Measurements from ENCODE around the gene NFKBIZ.
"Not testable (repeated sequence)": the region's sequence is repeated elsewhere in the genome, so short reads cannot be mapped to it uniquely, and the experiment has no call there.

The NFKBIZ gene

GRCh38 chr3:101868534-101869464 lies 19.5 kb downstream of the NFKBIZ start:
- DNase-seq (ENCODE audit: low read depth in 2 of 2): no peak

GRCh38 chr3:101870138-101870537 lies 20.8 kb downstream of the NFKBIZ start:
- DNase-seq (ENCODE audit: low read depth in 2 of 2): no peak

DNA sequence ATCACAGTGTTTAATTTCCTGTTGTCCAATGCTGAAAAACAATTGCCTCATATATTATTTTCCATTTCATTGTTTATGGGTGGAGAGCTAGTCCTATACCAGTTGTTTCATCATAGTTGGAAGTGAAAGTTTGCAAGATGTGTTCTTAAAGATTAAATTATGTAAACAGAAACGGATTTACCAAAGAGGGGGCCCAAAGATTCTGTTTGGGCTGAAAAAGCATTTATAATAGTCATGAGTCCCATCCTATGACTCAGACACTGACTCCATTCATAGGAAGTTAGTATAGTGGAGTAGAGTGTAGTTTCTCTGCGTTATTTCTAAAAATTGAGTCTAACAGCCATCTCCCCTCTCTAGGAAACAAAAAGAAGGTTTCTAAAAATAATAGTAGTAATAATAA lies 24.3 kb downstream of the NFKBIZ start:
- no peak for DNase-seq (ENCODE audit: low read depth in 2 of 2)

GRCh38 chr3:101876142-101876541 lies 26.8 kb downstream of the NFKBIZ start:
- no peak for DNase-seq (ENCODE audit: low read depth in 2 of 2)

- no peak for DNase-seq (ENCODE audit: low read depth in 2 of 2)
Measured at GRCh38 chr3:101878589-101878988, 29.3 kb downstream of the NFKBIZ start.

DNA sequence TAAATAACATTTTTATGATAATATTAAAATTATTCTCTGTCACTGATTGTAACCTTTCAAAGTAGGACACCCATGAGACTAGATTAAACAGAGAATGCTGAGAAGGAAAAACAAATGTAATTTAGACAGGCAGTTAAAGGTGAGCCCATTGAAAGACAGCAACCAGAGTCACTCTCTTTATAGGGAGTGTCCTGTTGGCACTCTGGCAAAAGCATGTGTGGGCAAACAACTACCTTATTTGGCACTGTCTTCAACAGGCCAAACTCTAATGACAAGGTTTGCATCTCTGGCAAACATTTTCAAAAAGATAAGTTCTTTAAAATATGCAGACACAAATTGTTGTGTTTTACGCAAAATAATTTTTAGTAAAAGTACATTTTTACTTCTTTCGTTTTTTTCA lies 29.8 kb downstream of the NFKBIZ start:
- DNase-seq (ENCODE audit: low read depth in 2 of 2): no peak

GRCh38 chr3:101879623-101880284 lies 30.4 kb downstream of the NFKBIZ start:
- DNase-seq (ENCODE audit: low read depth in 2 of 2): no peak

- no peak for DNase-seq (ENCODE audit: low read depth in 2 of 2)
Measured at GRCh38 chr3:101884776-101885175, 35.5 kb downstream of the NFKBIZ start.

- DNase-seq (ENCODE audit: low read depth in 2 of 2): not testable (repeated sequence)
Measured at GRCh38 chr3:101885584-101885983, 36.3 kb downstream of the NFKBIZ start.

GRCh38 chr3:101886626-101887025 lies 37.3 kb downstream of the NFKBIZ start:
- DNase-seq (ENCODE audit: low read depth in 2 of 2): no peak

DNA sequence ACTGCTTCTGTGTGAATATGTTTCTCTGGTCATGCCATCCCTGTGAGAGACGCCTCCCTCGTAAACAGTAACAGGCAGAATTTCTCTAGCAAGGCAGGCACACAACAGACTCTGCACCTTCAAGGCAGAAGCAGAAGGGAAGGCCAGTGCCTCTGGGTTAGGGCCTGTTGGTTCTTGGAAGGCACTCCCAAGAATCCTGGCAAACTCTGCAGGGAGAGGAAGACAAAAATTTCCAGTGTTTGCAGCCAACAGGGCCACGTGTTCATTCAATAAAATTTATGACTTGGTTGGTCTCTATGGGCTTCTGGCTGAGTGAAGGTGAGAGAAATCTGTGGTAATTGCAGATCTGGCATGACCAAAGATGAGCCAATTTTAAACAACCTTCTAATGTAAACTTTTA lies 39.3 kb downstream of the NFKBIZ start:
- no peak for DNase-seq (ENCODE audit: low read depth in 2 of 2)

DNA sequence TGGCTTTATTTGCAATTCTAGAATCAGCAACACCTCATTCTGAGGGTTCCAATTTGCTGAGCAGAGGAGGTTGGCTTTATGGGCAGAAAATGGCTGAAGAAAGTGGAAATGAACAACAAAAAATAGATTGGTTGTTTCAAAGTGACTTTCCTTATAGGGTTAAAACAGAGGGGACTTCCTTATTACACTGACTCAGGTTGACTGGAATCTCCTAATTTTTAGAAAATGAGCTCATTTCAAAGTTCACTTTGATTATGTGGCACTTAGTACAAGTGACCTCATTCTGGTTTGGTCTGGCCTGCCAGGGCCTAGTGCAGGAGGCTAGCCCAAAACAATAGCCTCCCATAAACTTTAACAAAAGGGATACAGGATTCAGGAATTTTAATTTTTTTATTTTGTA lies 41.4 kb downstream of the NFKBIZ start:
- no peak for DNase-seq (ENCODE audit: low read depth in 2 of 2)

GRCh38 chr3:101892648-101893047 lies 43.3 kb downstream of the NFKBIZ start:
- no peak for DNase-seq (ENCODE audit: low read depth in 2 of 2)

DNA sequence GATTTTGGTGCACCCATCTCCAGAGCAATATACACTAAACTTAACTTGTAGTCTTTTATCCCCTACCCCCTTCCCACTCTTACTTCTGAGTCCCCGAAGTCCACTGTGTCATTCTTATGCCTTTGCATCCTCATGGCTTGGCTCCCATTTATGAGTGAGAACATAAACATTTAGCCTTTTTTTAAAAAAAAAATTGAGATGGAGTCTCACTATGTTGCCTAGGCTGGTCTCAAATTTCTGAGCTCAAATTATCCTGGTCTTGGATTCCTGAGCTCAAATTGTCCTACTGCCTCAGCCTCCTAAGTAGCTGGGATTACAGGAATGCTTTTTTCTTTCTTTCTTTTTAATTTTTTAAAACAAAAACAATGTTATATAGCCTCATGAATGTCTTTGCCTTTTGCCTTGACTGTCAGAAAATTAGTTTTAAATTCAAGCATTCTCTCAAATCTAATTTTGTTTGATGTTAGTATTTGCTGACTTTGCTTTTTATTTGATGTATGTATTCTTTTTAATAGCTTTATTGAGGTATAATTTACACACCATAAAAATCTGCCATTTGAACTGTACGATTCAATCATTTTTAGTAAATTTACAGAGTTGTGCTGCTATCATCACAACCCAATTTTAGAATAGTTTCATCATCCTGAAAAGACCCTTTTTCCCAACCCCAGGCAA lies 46.9 kb downstream of the NFKBIZ start:
- DNase-seq (ENCODE audit: low read depth in 2 of 2): no peak

- no peak for DNase-seq (ENCODE audit: low read depth in 2 of 2)
Measured at GRCh38 chr3:101897013-101897412, 47.7 kb downstream of the NFKBIZ start.

- no peak for DNase-seq (ENCODE audit: low read depth in 2 of 2)
Measured at GRCh38 chr3:101898039-101898438, 48.7 kb downstream of the NFKBIZ start.

GRCh38 chr3:101898752-101899169 lies 49.4 kb downstream of the NFKBIZ start:
- DNase-seq (ENCODE audit: low read depth in 2 of 2): no peak

- no peak for DNase-seq (ENCODE audit: low read depth in 2 of 2)
Measured at GRCh38 chr3:101900316-101900715, 51.0 kb downstream of the NFKBIZ start.

- no peak for DNase-seq (ENCODE audit: low read depth in 2 of 2)
Measured at GRCh38 chr3:101900736-101901135, 51.4 kb downstream of the NFKBIZ start.

GRCh38 chr3:101902041-101902440 lies 52.7 kb downstream of the NFKBIZ start:
- no peak for DNase-seq (ENCODE audit: low read depth in 2 of 2)

GRCh38 chr3:101903451-101903871 lies 54.1 kb downstream of the NFKBIZ start:
- DNase-seq (ENCODE audit: low read depth in 2 of 2): no peak

- not testable (repeated sequence) for DNase-seq (ENCODE audit: low read depth in 2 of 2)
Measured at GRCh38 chr3:101905573-101905972, 56.3 kb downstream of the NFKBIZ start.

Data from stimulated activated CD8-positive, alpha-beta memory T cell treated with anti-CD3 and anti-CD28 coated beads, Interleukin-7, amount 100 ng/mL, for 1 hour (primary cell).